Measurements from ENCODE around the gene HAS3. TPM values are rescaled to one million over a fixed set of nuclear protein-coding genes. Genes with fewer than 3 reads are reported as not detected.

HAS3 gene
- total RNA-seq, 3 donors from 2014 or later: 4.6 to 19.4 (median 15.0) TPM

DNA sequence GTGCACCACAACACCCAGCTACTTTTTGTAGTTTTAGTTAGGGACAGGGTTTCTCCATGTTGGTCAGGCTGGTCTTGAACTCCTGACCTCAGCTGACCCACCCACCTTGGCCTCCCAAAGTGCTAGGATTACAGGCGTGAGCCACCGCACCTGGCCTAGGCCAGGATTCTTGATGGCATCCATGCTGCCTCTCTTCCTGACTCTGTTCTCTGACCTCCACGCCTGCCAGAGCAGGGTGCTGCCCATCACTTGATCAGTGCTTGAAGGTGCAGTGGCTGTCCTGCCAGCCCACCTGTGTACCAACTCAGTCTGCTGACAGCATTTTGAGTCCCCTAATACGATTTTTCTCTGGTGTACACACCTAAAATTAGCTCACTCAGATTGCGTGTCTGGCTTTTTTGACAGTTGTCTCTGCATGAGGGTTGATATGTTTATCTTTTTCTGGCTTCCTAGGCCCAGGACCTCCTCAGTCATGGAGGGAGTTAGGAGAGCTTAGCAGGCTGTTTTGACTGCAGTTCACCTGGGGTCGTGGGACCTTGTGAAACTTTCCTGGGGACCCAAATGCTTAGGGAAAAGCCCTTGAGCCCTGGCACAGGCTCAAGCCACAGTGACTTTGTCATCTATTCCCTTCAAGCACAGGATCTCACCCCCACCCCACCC is 5.9 kb downstream of the HAS3 start:
- intact Hi-C loops (cut with DNase I, micrococcal nuclease): loop anchor here in 1 of 2 donors (10.0 kb wide), 1 partner anchor 207 kb away; no protein-coding TSS in a partner anchor
- no peak for DNase-seq
- peaks cover 16% of the 10 kb centered on the region for H3K4me1 ChIP-seq (ENCODE audit: low read depth)
- ATAC-seq: no peak
- no peaks in the 10 kb centered on the region for H3K9me3 ChIP-seq
- no peak for TF ChIP-seq CTCF (IDR thresholded peaks at IDR 0.05)
- H3K36me3 ChIP-seq (ENCODE audit: low read depth): no peaks in the 10 kb centered on the region
- H3K4me3 ChIP-seq: no peak overlapping the region

DNA sequence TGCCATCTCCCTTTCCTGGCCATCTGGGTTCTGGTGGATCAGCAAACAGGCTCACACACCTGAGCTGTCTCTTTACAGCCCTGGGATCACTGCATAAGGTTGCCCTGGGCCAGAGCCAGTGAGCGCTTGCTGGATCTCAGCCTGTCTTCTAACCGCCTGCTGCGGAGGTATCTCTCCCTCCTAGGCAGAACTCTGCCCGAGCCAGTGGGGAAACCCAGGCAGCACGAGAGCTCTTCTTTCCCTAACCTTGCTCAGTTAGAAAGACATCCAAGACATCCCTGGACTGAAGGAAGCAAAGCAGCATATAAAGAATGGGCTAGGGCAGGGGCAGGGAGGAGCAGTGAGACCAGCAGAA is 6.4 kb downstream of the HAS3 start:
- intact Hi-C loops (cut with DNase I, micrococcal nuclease): loop anchor here in 1 of 2 donors (10.0 kb wide), 1 partner anchor 207 kb away; no protein-coding TSS in a partner anchor
- H3K4me1 ChIP-seq (ENCODE audit: low read depth): peaks cover 11% of the 10 kb centered on the region
- H3K36me3 ChIP-seq (ENCODE audit: low read depth): no peaks in the 10 kb centered on the region
- H3K4me3 ChIP-seq: no peak overlapping the region
- ATAC-seq (no peak), DNase-seq (no peak)
- no peaks in the 10 kb centered on the region for H3K9me3 ChIP-seq
- no peak for TF ChIP-seq CTCF (IDR thresholded peaks at IDR 0.05)

GRCh38 chr16:69112285-69113129 is 7.1 kb downstream of the HAS3 start:
- peak; percentile 66 for TF ChIP-seq CTCF (IDR thresholded peaks at IDR 0.05)
- H3K4me1 ChIP-seq (ENCODE audit: low read depth): peaks cover 4% of the 10 kb centered on the region
- ATAC-seq: peak; percentile 84
- no peak overlapping the region for H3K4me3 ChIP-seq
- DNase-seq: peak in 2 of 3 donors; percentile 73 to 75
- H3K9me3 ChIP-seq: no peaks in the 10 kb centered on the region
- intact Hi-C loops (cut with DNase I, micrococcal nuclease): loop anchor here in 1 of 2 donors (10.0 kb wide), 1 partner anchor 208 kb away; no protein-coding TSS in a partner anchor
- no peaks in the 10 kb centered on the region for H3K36me3 ChIP-seq (ENCODE audit: low read depth)

GRCh38 chr16:69113216-69113615 is 7.8 kb downstream of the HAS3 start:
- no peaks in the 10 kb centered on the region for H3K36me3 ChIP-seq (ENCODE audit: low read depth)
- H3K9me3 ChIP-seq: no peaks in the 10 kb centered on the region
- DNase-seq: peak in 1 of 3 donors; percentile 7
- no peak for ATAC-seq
- intact Hi-C loops (cut with DNase I, micrococcal nuclease): loop anchor here in 1 of 2 donors (10.0 kb wide), 1 partner anchor 208 kb away; no protein-coding TSS in a partner anchor
- no peaks in the 10 kb centered on the region for H3K4me1 ChIP-seq (ENCODE audit: low read depth)
- H3K4me3 ChIP-seq: no peak overlapping the region
- no peak for TF ChIP-seq CTCF (IDR thresholded peaks at IDR 0.05)

GRCh38 chr16:69114346-69114975 is 9.0 kb downstream of the HAS3 start:
- no peaks in the 10 kb centered on the region for H3K4me1 ChIP-seq (ENCODE audit: low read depth)
- no peak for TF ChIP-seq CTCF (IDR thresholded peaks at IDR 0.05)
- H3K36me3 ChIP-seq (ENCODE audit: low read depth): no peaks in the 10 kb centered on the region
- DNase-seq (peak in 1 of 3 donors; percentile 32), ATAC-seq (no peak)
- H3K4me3 ChIP-seq: no peak overlapping the region
- intact Hi-C loops (cut with DNase I, micrococcal nuclease): loop anchor here in 1 of 2 donors (10.0 kb wide), 1 partner anchor 210 kb away; no protein-coding TSS in a partner anchor
- H3K9me3 ChIP-seq: no peaks in the 10 kb centered on the region
